SK-N-SH treated with all-trans-retinoic acid at 6 μM for 48 hours (cell line): Measurements from ENCODE around the gene NEAT1.
A peak's percentile ranks its signal among the peaks of the same experiment; 100 is the strongest.

ENCODE experiments used
- ATAC-seq: fragments of 200-7000 bp; cut with Tn5 transposase; 3 replicates; pipeline ENCODE4 v1.9.1; 2020; ENCODE audit warnings: mild to moderate bottlenecking, moderate library complexity
- ARNTL ChIP-seq: fragments of 450-650 bp; formaldehyde crosslinking; IDR thresholded peaks from 2 replicates; pipeline ENCODE4 v1.5.0; 2020; ENCODE audit warnings: low read depth, mild to moderate bottlenecking, moderate library complexity, borderline replicate concordance
- BACH2 ChIP-seq: fragments of 250-450 bp; sonication (Bioruptor Pico); IDR thresholded peaks from 2 replicates; pipeline ENCODE4 v1.9.0; 2021; ENCODE audit warnings: mild to moderate bottlenecking, borderline replicate concordance
- CREB5 ChIP-seq: fragments of 250-450 bp; sonication (Bioruptor Pico); IDR thresholded peaks from 2 replicates; pipeline ENCODE4 v1.5.1; 2020; ENCODE audit warnings: low read depth, mild to moderate bottlenecking, moderate library complexity
- CSRNP3 ChIP-seq: fragments of 250-450 bp; sonication (Bioruptor Pico); IDR thresholded peaks from 2 replicates; pipeline ENCODE4 v1.5.1; 2021; ENCODE audit warnings: mild to moderate bottlenecking, moderate library complexity
- OSR1 ChIP-seq: fragments of 250-450 bp; sonication (Bioruptor Pico); IDR thresholded peaks from 2 replicates; pipeline ENCODE4 v1.8.0; 2022; ENCODE audit warnings: moderate library complexity, mild to moderate bottlenecking, inconsistent platforms
- PATZ1 ChIP-seq: fragments of 250-450 bp; sonication (Bioruptor Pico); IDR thresholded peaks from 2 replicates; pipeline ENCODE4 v1.8.0; 2020; ENCODE audit warnings: mild to moderate bottlenecking, moderate library complexity, borderline replicate concordance
- POU6F1 ChIP-seq: fragments of 250-450 bp; sonication (Bioruptor Pico); IDR thresholded peaks from 2 replicates; pipeline ENCODE4 v1.8.0; 2021; ENCODE audit warnings: low read depth, mild to moderate bottlenecking, moderate library complexity, borderline replicate concordance
- RARB ChIP-seq: fragments of 250-450 bp; sonication (Bioruptor Pico); IDR thresholded peaks from 2 replicates; pipeline ENCODE4 v1.8.0; 2021; ENCODE audit warnings: mild to moderate bottlenecking, moderate library complexity
- TCF4 ChIP-seq: fragments of 250-450 bp; sonication (Bioruptor Pico); IDR thresholded peaks from 2 replicates; pipeline ENCODE4 v1.8.0; 2021; ENCODE audit warnings: mild to moderate bottlenecking, moderate library complexity, borderline replicate concordance
- TOX ChIP-seq: fragments of 250-450 bp; sonication (Bioruptor Pico); IDR thresholded peaks from 2 replicates; pipeline ENCODE4 v1.8.0; 2021; ENCODE audit warnings: mild to moderate bottlenecking, moderate library complexity, borderline replicate concordance
- TSHZ2 ChIP-seq: fragments of 250-450 bp; sonication (Bioruptor Pico); IDR thresholded peaks from 2 replicates; pipeline ENCODE4 v1.5.0; 2020; ENCODE audit warnings: mild to moderate bottlenecking, moderate library complexity
- ZC3H10 ChIP-seq: fragments of 250-450 bp; sonication (Bioruptor Pico); IDR thresholded peaks from 2 replicates; pipeline ENCODE4 v1.5.1; 2021; ENCODE audit warnings: mild to moderate bottlenecking, moderate library complexity
- ZFP30 ChIP-seq: fragments of 450-650 bp; formaldehyde crosslinking; IDR thresholded peaks from 2 replicates; pipeline ENCODE4 v1.5.0; 2022; ENCODE audit warnings: mild to moderate bottlenecking, moderate library complexity
- ZNF70 ChIP-seq: fragments of 450-650 bp; formaldehyde crosslinking; IDR thresholded peaks from 2 replicates; pipeline ENCODE4 v1.5.0; 2020; ENCODE audit warnings: mild to moderate bottlenecking, moderate library complexity
- ZNF8 ChIP-seq: fragments of 450-650 bp; formaldehyde crosslinking; IDR thresholded peaks from 2 replicates; pipeline ENCODE4 v1.5.0; 2020; ENCODE audit warnings: mild to moderate bottlenecking, moderate library complexity

Gene NEAT1

GRCh38 chr11:65435981-65436411, 13.4 kb downstream of the NEAT1 start:
- no peak for TF ChIP-seq TCF4 (CRISPR knock-in tag)
- TF ChIP-seq TOX (CRISPR knock-in tag) = peak; percentile 0; the same call in 1 of the 2 replicates
- no peak for TF ChIP-seq PATZ1
- TF ChIP-seq CSRNP3 (CRISPR knock-in tag) = no peak
- no peak for TF ChIP-seq ARNTL (CRISPR knock-in tag)
- 0 out of 2 replicates have a peak, but pooled peaks have one; percentile 25 for TF ChIP-seq ZFP30 (CRISPR knock-in tag)
- ATAC-seq = peak; percentile 5

GRCh38 chr11:65436412-65437032, 13.9 kb downstream of the NEAT1 start:
- TF ChIP-seq PATZ1 (peak; percentile 58; the same call in 1 of the 2 replicates), CREB5 (CRISPR knock-in tag) (0 out of 2 replicates have a peak, but pooled peaks have one; percentile 14), OSR1 (CRISPR knock-in tag) (no peak), TOX (CRISPR knock-in tag) (peak; percentile 59), POU6F1 (CRISPR knock-in tag) (no peak), ARNTL (CRISPR knock-in tag) (0 out of 2 replicates have a peak, but pooled peaks have one; percentile 30), CSRNP3 (CRISPR knock-in tag) (peak; percentile 9; the same call in 1 of the 2 replicates), TSHZ2 (no peak), ZC3H10 (CRISPR knock-in tag) (0 out of 2 replicates have a peak, but pooled peaks have one; percentile 3)
- ATAC-seq = peak; percentile 2

- ATAC-seq = peak; percentile 0; the same call in 1 of the 3 replicates
- no peak for TF ChIP-seq ZNF8 (CRISPR knock-in tag)
- TF ChIP-seq BACH2 (CRISPR knock-in tag) = no peak
- TF ChIP-seq PATZ1 = peak; percentile 50
- peak; percentile 73 for TF ChIP-seq TOX (CRISPR knock-in tag)
- no peak for TF ChIP-seq ZNF70 (CRISPR knock-in tag)
- TF ChIP-seq OSR1 (CRISPR knock-in tag) = no peak
- TF ChIP-seq RARB (CRISPR knock-in tag) = peak; percentile 31; the same call in 1 of the 2 replicates
- TF ChIP-seq ZC3H10 (CRISPR knock-in tag) = peak; percentile 54; the same call in 1 of the 2 replicates
Observed at GRCh38 chr11:65437436-65438227, 15.0 kb downstream of the NEAT1 start.
